Nephron progenitor cell (in vitro differentiated cells): ENCODE measurements around the gene HSD11B1.

Experiments used
- DNase-seq: peaks from one replicate; pipeline ENCODE4 v3.0.0; 2021
- H3K27ac Mint-ChIP-seq: 2 replicates; pipeline ENCODE4 v1.8.0; 2021; ENCODE audit warnings: mild to moderate bottlenecking, moderate library complexity, mixed read lengths
- H3K27me3 Mint-ChIP-seq: 2 replicates; pipeline ENCODE4 v1.8.0; 2021; ENCODE audit warnings: mild to moderate bottlenecking, low read depth, mixed read lengths; ENCODE audit not compliant: poor library complexity
- H3K36me3 Mint-ChIP-seq: 2 replicates; pipeline ENCODE4 v1.8.0; 2021; ENCODE audit warnings: low read depth, mixed read lengths
- H3K4me1 Mint-ChIP-seq: 2 replicates; pipeline ENCODE4 v1.8.0; 2021; ENCODE audit warnings: mixed read lengths
- H3K4me3 Mint-ChIP-seq: 2 replicates; pipeline ENCODE4 v1.8.0; 2021; ENCODE audit warnings: mild to moderate bottlenecking, moderate library complexity, mixed read lengths
- H3K9me3 Mint-ChIP-seq: 2 replicates; pipeline ENCODE4 v1.8.0; 2021; ENCODE audit warnings: mild to moderate bottlenecking, moderate library complexity, mixed read lengths
- TF ChIP-seq, protein P1 (sequence below): fragments of 200-600 bp; sonication (generic); IDR thresholded peaks from 2 replicates; pipeline ENCODE4 v1.5.0; 2021; ENCODE audit warnings: antibody characterized with exemption

The HSD11B1 gene

DNA sequence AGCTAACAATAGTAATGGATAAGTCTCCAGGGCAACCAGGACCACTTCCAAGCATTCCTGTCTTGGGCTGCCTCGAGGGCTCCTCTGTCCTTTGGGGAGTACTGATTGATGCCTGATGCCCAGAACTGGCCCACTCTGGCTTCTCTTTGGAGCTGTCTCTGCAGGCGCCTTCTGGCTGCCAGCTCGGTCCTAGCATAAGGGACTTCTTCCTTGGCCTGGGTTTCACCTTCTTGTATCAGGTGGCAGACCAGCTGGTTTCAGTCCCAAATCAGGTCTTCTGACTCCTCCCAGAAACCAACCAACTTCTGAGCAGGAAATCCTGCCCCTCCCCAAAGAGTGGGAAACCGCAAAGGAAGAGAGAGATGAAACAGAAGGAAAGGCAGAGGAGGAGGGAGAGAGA lies 18.8 kb upstream of the HSD11B1 start:
- Mint-ChIP-seq H3K4me3 (no peak overlapping the region), H3K27ac (no peak overlapping the region), H3K27me3 (peaks cover 51% of the 10 kb centered on the region), H3K9me3 (no peaks in the 10 kb centered on the region), H3K4me1 (no peaks in the 10 kb centered on the region), H3K36me3 (no peaks in the 10 kb centered on the region)
- TF ChIP-seq, protein P1, sequence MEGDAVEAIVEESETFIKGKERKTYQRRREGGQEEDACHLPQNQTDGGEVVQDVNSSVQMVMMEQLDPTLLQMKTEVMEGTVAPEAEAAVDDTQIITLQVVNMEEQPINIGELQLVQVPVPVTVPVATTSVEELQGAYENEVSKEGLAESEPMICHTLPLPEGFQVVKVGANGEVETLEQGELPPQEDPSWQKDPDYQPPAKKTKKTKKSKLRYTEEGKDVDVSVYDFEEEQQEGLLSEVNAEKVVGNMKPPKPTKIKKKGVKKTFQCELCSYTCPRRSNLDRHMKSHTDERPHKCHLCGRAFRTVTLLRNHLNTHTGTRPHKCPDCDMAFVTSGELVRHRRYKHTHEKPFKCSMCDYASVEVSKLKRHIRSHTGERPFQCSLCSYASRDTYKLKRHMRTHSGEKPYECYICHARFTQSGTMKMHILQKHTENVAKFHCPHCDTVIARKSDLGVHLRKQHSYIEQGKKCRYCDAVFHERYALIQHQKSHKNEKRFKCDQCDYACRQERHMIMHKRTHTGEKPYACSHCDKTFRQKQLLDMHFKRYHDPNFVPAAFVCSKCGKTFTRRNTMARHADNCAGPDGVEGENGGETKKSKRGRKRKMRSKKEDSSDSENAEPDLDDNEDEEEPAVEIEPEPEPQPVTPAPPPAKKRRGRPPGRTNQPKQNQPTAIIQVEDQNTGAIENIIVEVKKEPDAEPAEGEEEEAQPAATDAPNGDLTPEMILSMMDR, result no peak
- DNase-seq, result no peak

DNA sequence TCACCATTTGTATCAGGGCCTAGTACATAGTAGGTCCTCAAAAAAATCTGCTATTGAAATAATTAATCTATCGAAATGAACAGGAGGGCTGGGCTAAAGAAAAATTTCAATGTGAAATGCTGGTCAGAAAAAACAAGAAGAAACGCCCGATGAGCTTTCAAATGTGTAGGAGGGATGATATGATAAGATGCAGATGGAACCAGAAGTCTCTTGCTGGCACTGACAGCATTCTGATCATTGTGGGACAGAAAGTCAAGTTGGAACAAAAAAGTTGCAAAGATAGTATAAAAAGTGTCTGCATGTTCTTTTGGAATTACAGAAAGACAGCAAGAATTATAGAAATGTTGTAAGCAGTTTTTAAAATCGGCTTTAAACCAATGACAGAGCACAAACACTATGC lies 18.3 kb upstream of the HSD11B1 start:
- H3K27me3 Mint-ChIP-seq, result peaks cover 46% of the 10 kb centered on the region
- no peaks in the 10 kb centered on the region for H3K4me1 Mint-ChIP-seq
- DNase-seq, result no peak

GRCh38 chr1:209688746-209689234 lies 15.9 kb upstream of the HSD11B1 start:
- Mint-ChIP-seq H3K36me3 (no peaks in the 10 kb centered on the region), H3K4me3 (no peak overlapping the region), H3K4me1 (peaks cover 10% of the 10 kb centered on the region), H3K27ac (no peak overlapping the region), H3K9me3 (no peaks in the 10 kb centered on the region), H3K27me3 (peaks cover 41% of the 10 kb centered on the region)
- no peak for DNase-seq
- TF ChIP-seq, protein P1, result no peak

More for the DNA sequence above, 18.3 kb upstream of the HSD11B1 start:
- Mint-ChIP-seq H3K36me3 (no peaks in the 10 kb centered on the region), H3K4me3 (no peak overlapping the region), H3K27ac (no peak overlapping the region), H3K9me3 (no peaks in the 10 kb centered on the region)
- TF ChIP-seq, protein P1, result no peak

DNA sequence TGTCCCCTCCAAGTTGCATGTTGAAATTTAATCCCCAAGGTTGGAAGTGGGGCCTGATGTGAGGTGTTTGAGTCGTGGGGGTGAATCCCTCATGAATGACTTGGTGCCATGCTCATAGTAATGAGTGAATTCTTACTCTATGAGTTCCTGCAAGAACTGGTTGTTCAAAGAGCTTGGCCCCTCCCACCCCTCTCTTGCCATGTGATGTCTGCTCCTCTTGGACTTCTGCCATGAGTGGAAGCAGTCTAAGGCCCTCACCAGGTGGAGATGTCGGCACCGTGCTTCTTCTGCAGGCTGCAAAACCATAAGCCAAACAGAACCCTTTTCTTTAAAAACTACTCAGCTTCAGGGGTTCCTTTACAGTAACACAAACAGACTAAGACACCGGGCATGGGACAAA lies 15.2 kb upstream of the HSD11B1 start:
- TF ChIP-seq, protein P1, result no peak
- no peak overlapping the region for H3K4me3 Mint-ChIP-seq
- H3K36me3 Mint-ChIP-seq, result no peaks in the 10 kb centered on the region
- DNase-seq, result no peak
- no peaks in the 10 kb centered on the region for H3K9me3 Mint-ChIP-seq
- H3K27ac Mint-ChIP-seq, result no peak overlapping the region
- peaks cover 44% of the 10 kb centered on the region for H3K27me3 Mint-ChIP-seq
- H3K4me1 Mint-ChIP-seq, result peaks cover 10% of the 10 kb centered on the region

GRCh38 chr1:209691237-209691636 lies 13.4 kb upstream of the HSD11B1 start:
- Mint-ChIP-seq H3K36me3 (no peaks in the 10 kb centered on the region), H3K4me1 (peaks cover 10% of the 10 kb centered on the region), H3K27me3 (peaks cover 57% of the 10 kb centered on the region), H3K27ac (no peak overlapping the region), H3K9me3 (no peaks in the 10 kb centered on the region), H3K4me3 (no peak overlapping the region)
- TF ChIP-seq, protein P1, result no peak
- no peak for DNase-seq

GRCh38 chr1:209692296-209692695 lies 12.3 kb upstream of the HSD11B1 start:
- no peak overlapping the region for H3K27ac Mint-ChIP-seq
- H3K4me1 Mint-ChIP-seq, result peaks cover 10% of the 10 kb centered on the region

More at GRCh38 chr1:209692296-209692695, 12.3 kb upstream of the HSD11B1 start:
- Mint-ChIP-seq H3K4me3 (no peak overlapping the region), H3K27me3 (peaks cover 53% of the 10 kb centered on the region), H3K9me3 (no peaks in the 10 kb centered on the region), H3K36me3 (no peaks in the 10 kb centered on the region)
- DNase-seq, result no peak
- TF ChIP-seq, protein P1, result no peak
